ENCODE data around the gene ARRB1. TPM values are rescaled to one million over a fixed set of nuclear protein-coding genes. Genes with fewer than 3 reads are reported as not detected.

The ARRB1 gene
- total RNA-seq, 1 experiment from 2014 or later = 90.1 TPM

- ChIA-PET CTCF (interaction anchor here (0.6 to 1.5 kb wide), 5 partner anchors 13 to 158 kb away, joined by 3 to 7 read pairs (median 3); no protein-coding TSS in a partner anchor), POLR2A (interaction anchor here (0.6 kb wide), 1 partner anchor 149 kb away, joined by 11 read pairs; no protein-coding TSS in a partner anchor)
- TF ChIP-seq FOXJ3 (CRISPR knock-in tag; IDR thresholded peaks at IDR 0.05; ENCODE audit: borderline replicate concordance) = no peak
- no peak for TF ChIP-seq AFF4 (CRISPR knock-in tag; IDR thresholded peaks at IDR 0.05; ENCODE audit: borderline replicate concordance)
- no peak for TF ChIP-seq NR1H2 (CRISPR knock-in tag; IDR thresholded peaks at IDR 0.05)
- no peak for TF ChIP-seq SP1 (CRISPR knock-in tag; conservative IDR thresholded peaks at IDR 0.05)
- TF ChIP-seq ZNF423 (CRISPR knock-in tag; IDR thresholded peaks at IDR 0.05) = no peak
- no peak for TF ChIP-seq E2F1 (CRISPR knock-in tag; IDR thresholded peaks at IDR 0.05)
- no peak for TF ChIP-seq GTF2I (CRISPR knock-in tag; conservative IDR thresholded peaks at IDR 0.05)
- no peaks in the 10 kb centered on the region for H3K27me3 Mint-ChIP-seq (ENCODE audit: low read depth)
- H3K9me3 Mint-ChIP-seq = no peaks in the 10 kb centered on the region
- DNase-seq (ENCODE audit: low spot score) = no peak
- H3K4me3 Mint-ChIP-seq = no peak overlapping the region
- peaks cover 18% of the 10 kb centered on the region for H3K4me1 Mint-ChIP-seq
- peaks cover 24% of the 10 kb centered on the region for H3K36me3 Mint-ChIP-seq
- no peak; the same call in 1 of the 2 replicates for ATAC-seq
- no peak overlapping the region for H3K27ac Mint-ChIP-seq
Observed at GRCh38 chr11:75267171-75267970, 84.1 kb downstream of the ARRB1 start.

GRCh38 chr11:75265851-75266531, 85.5 kb downstream of the ARRB1 start:
- peaks cover 20% of the 10 kb centered on the region for H3K4me1 Mint-ChIP-seq
- DNase-seq (ENCODE audit: low spot score) (no peak), ATAC-seq (no peak)
- peaks cover 21% of the 10 kb centered on the region for H3K36me3 Mint-ChIP-seq
- no peak overlapping the region for H3K27ac Mint-ChIP-seq
- H3K27me3 Mint-ChIP-seq (ENCODE audit: low read depth) = no peaks in the 10 kb centered on the region
- POLR2A ChIA-PET = no interaction called here
- no peak for TF ChIP-seq MYBL2 (CRISPR knock-in tag; IDR thresholded peaks at IDR 0.05)
- TF ChIP-seq TEAD4 (CRISPR knock-in tag; IDR thresholded peaks at IDR 0.05) = no peak
- no peak for TF ChIP-seq ZBTB43 (CRISPR knock-in tag; IDR thresholded peaks at IDR 0.05)
- TF ChIP-seq ZNF671 (CRISPR knock-in tag; IDR thresholded peaks at IDR 0.05) = no peak
- TF ChIP-seq SP1 (CRISPR knock-in tag; conservative IDR thresholded peaks at IDR 0.05) = no peak
- TF ChIP-seq NFYB (CRISPR knock-in tag; conservative IDR thresholded peaks at IDR 0.05; ENCODE audit: low read depth) = no peak
- TF ChIP-seq IRF1 (CRISPR knock-in tag; IDR thresholded peaks at IDR 0.05) = no peak
- TF ChIP-seq GRHL2 (CRISPR knock-in tag; IDR thresholded peaks at IDR 0.05; ENCODE audit: insufficient replicate concordance, severe bottlenecking) = no peak
- no peaks in the 10 kb centered on the region for H3K9me3 Mint-ChIP-seq
- CTCF ChIA-PET = interaction anchor here (1.3 kb wide), 1 partner anchor 17 kb away, joined by 6 read pairs; no protein-coding TSS in a partner anchor
- no peak overlapping the region for H3K4me3 Mint-ChIP-seq
